Measurements from ENCODE around the gene RBFOX2.
A peak's percentile ranks its signal among the peaks of the same experiment; 100 is the strongest.
"Not testable (repeated sequence)": the region's sequence is repeated elsewhere in the genome, so short reads cannot be mapped to it uniquely, and the experiment has no call there.

The RBFOX2 gene

GRCh38 chr22:35754761-35755160 lies 273.9 kb downstream of the RBFOX2 start:
- DNase-seq: no peak

GRCh38 chr22:35752863-35753189 lies 275.8 kb downstream of the RBFOX2 start:
- no peak for DNase-seq

GRCh38 chr22:35752006-35752862 lies 276.4 kb downstream of the RBFOX2 start:
- DNase-seq: no peak

GRCh38 chr22:35749808-35750207 lies 278.8 kb downstream of the RBFOX2 start:
- no peak for DNase-seq

GRCh38 chr22:35746946-35747703 lies 281.5 kb downstream of the RBFOX2 start:
- DNase-seq: no peak

- DNase-seq: no peak
Measured at GRCh38 chr22:35746248-35746647, 282.4 kb downstream of the RBFOX2 start.

- DNase-seq: no peak
Measured at GRCh38 chr22:35743326-35743860, 285.2 kb downstream of the RBFOX2 start.

- no peak for DNase-seq
Measured at GRCh38 chr22:35742342-35743100, 286.1 kb downstream of the RBFOX2 start.

- no peak for DNase-seq
Measured at GRCh38 chr22:35740616-35741015, 288.0 kb downstream of the RBFOX2 start.

GRCh38 chr22:35739931-35740380 lies 288.7 kb downstream of the RBFOX2 start:
- no peak for DNase-seq

- no peak for DNase-seq
Measured at GRCh38 chr22:35739076-35739930, 289.3 kb downstream of the RBFOX2 start.

GRCh38 chr22:35737886-35738285 lies 290.7 kb downstream of the RBFOX2 start:
- not testable (repeated sequence) for DNase-seq

GRCh38 chr22:35736701-35737100 lies 291.9 kb downstream of the RBFOX2 start:
- DNase-seq: no peak

GRCh38 chr22:35736166-35736565 lies 292.5 kb downstream of the RBFOX2 start:
- DNase-seq: no peak

GRCh38 chr22:35735542-35735941 lies 293.1 kb downstream of the RBFOX2 start:
- DNase-seq: no peak

- DNase-seq: no peak
Measured at GRCh38 chr22:35734517-35734827, 294.2 kb downstream of the RBFOX2 start.

- DNase-seq: peak in 1 of 2 experiments; percentile 9
Measured at GRCh38 chr22:35733791-35734516, 294.7 kb downstream of the RBFOX2 start.

GRCh38 chr22:35733036-35733435 lies 295.6 kb downstream of the RBFOX2 start:
- no peak for DNase-seq

GRCh38 chr22:35732116-35732515 lies 296.5 kb downstream of the RBFOX2 start:
- DNase-seq: no peak

GRCh38 chr22:35731321-35731720 lies 297.3 kb downstream of the RBFOX2 start:
- no peak for DNase-seq

GRCh38 chr22:35729309-35729698 lies 299.3 kb downstream of the RBFOX2 start:
- no peak for DNase-seq

All from NCI-H446 (cell line).